Fibroblast of the aortic adventitia (primary cell): Measurements from ENCODE around the gene SDSL. TPM values are rescaled to one million over a fixed set of nuclear protein-coding genes. Genes with fewer than 3 reads are reported as not detected.

Experiments used
- DNase-seq: peaks from one replicate; pipeline ENCODE4 v3.0.0-alpha.2; 2010; ENCODE audit warnings: low read depth
- H3K4me3 ChIP-seq: 2 replicates; pipeline ENCODE4 v1.5.1; 2011; ENCODE audit warnings: low read depth, mild to moderate bottlenecking, control low read depth, low read length, moderate library complexity
- total RNA-seq: library from RNA; depleted of rRNA; stranded (reverse); fragments of >200 nt; gene quantifications from 2 replicates; pipeline ENCODE4 v1.2.3, GENCODE V29; 2012; ENCODE audit warnings: low replicate concordance
- TF ChIP-seq, protein P1 (sequence below): IDR thresholded peaks from 2 replicates; pipeline ENCODE4 v1.5.1; 2011; ENCODE audit warnings: mild to moderate bottlenecking, low read length, control low read depth, inconsistent platforms; ENCODE audit not compliant: insufficient read depth

SDSL gene
- total RNA-seq, 1 donor, result 1.9 TPM

DNA sequence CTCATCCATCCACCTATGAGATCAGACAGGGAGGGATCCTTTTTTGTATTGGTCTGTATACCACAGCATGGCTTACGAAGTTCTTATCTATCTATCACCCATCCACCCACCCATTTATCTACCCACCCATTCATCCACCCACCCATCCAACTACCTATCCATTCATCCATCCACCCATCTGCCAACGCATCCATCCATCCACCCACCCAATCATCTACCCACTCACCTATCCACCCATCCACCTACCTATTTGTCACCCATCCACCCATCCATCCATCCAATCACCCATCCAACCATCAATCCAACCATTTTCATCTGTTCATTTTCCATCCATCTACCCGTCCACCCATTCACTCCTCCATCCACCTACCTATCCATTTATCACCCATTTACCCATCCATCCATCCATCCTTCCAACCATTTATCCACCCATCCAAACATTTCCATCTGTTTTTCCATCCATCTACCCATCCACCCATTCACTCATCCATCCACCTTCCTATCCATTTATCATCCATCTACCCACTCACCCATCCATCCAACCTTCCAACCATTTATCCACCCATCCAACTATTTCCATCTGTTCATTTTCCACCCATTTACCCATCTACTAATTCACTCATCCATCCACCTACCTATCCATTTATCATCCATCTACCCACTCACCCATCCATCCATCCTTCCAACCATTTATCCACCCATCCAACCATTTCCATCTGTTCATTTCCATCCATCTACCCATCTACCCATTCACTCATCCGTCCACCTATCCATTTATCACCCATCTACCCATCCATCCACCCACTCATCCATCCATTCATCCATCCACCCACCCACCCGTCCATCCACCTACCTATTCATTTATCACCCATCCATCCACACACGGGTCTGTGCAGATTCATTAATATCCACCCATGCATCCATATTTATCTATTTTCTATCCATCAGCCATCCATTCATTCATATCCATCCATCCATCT, 31.8 kb upstream of the SDSL start:
- H3K4me3 ChIP-seq, result no peak overlapping the region
- TF ChIP-seq, protein P1, sequence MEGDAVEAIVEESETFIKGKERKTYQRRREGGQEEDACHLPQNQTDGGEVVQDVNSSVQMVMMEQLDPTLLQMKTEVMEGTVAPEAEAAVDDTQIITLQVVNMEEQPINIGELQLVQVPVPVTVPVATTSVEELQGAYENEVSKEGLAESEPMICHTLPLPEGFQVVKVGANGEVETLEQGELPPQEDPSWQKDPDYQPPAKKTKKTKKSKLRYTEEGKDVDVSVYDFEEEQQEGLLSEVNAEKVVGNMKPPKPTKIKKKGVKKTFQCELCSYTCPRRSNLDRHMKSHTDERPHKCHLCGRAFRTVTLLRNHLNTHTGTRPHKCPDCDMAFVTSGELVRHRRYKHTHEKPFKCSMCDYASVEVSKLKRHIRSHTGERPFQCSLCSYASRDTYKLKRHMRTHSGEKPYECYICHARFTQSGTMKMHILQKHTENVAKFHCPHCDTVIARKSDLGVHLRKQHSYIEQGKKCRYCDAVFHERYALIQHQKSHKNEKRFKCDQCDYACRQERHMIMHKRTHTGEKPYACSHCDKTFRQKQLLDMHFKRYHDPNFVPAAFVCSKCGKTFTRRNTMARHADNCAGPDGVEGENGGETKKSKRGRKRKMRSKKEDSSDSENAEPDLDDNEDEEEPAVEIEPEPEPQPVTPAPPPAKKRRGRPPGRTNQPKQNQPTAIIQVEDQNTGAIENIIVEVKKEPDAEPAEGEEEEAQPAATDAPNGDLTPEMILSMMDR, result no peak
- DNase-seq, result no peak

DNA sequence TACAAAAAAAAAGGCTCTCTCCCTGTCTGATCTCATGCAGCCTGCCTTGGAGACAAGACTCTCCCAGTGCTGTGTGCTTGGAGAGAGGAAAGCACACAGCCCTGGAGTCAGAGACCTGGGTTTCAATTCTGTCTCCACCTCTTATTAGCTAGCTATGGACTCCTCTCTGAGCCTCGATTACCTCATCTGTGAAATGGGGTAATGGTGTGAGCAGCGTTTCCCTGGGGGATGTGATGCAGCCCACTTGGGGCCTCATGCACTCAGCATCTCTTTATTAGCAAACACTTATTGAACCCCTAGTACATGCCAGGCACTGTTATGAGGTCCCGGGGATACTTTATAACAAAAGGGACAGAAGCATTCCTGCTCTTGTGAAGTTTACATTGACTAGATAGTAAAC, 31.0 kb upstream of the SDSL start:
- DNase-seq, result no peak
- TF ChIP-seq, protein P1, result no peak
- H3K4me3 ChIP-seq, result no peak overlapping the region

DNA sequence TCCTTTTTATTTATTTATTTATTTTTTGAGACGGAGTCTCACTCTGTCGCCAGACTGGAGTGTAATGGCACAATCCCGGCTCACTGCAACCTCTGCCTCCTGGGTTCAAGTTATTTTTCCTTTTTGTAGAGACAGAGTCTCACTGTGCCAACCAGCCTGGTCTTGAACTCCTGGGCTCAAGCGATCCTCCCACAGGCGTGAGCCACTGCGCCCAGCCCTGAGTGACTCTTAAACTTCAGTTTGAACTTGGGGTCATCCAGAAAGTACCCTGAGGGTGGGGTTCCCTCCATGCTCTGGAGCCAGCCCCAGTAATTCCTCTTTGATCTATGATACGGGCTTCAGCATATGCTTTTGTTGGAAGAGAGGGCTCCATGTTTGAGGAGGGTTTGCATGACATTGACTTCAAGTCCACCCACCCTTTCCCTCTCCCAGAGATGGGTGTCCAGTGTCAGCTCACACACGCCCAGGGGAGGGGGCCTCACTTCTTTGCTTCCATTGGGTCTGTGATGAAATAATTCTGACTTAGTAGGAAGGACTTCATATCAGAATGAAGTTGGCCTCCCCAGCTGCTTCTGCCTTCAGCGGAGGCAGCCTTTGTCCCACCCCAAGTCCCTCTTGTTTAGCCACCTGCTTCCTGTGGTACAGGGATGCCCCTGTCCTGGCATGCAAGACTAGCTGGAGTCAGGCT, 30.4 kb upstream of the SDSL start:
- no peak overlapping the region for H3K4me3 ChIP-seq
- TF ChIP-seq, protein P1, result no peak
- DNase-seq, result no peak

DNA sequence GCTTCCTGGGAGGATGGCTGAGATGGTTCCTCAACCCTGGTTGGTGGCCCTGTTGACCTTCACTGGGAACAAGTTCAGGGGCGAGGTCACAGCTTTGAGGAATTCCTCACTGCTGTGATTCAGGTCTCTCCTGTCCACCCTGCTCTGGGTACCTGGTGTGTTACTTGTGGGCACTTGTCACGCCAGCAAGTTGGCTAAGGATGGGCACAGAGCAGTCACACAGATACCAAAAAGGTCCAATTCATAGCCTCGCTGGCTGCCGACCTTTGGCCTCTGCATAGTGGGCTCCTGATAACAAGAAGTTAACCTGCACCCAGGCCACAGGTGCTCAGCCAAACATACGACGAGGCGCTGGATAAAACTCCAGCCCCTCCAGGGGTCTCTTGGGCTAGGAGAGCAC, 29.7 kb upstream of the SDSL start:
- no peak for DNase-seq
- H3K4me3 ChIP-seq, result no peak overlapping the region
- TF ChIP-seq, protein P1, result no peak

DNA sequence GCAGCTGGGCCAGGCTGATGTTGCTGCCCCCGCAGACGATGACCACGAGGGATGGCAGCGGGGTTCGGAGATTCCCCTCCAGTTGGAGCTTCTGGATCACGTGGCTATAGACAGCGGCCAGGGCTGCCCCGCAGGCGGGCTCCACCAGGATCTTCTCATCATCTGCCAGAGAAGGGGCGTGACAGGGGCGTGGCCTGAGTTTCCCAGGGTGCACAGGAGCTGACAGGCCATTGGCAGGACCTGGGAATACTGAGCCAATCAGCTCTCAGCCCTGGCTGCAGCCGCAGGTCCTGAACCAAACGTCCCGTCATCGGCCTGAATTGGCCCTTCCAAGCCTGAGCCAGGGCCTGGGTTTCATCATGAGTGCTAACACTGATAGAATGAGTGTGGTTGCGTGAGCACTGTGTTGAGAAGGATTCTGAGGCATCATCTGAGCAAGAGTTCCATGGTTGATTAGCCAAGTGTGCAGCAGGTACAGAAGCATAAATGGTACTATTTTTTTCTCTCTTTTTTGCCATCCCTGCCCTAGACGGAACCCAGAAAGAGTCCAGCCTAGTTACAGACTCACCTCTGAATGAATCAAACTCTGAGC, 29.1 kb upstream of the SDSL start:
- TF ChIP-seq, protein P1, result no peak
- no peak overlapping the region for H3K4me3 ChIP-seq
- peak; percentile 12 for DNase-seq

DNA sequence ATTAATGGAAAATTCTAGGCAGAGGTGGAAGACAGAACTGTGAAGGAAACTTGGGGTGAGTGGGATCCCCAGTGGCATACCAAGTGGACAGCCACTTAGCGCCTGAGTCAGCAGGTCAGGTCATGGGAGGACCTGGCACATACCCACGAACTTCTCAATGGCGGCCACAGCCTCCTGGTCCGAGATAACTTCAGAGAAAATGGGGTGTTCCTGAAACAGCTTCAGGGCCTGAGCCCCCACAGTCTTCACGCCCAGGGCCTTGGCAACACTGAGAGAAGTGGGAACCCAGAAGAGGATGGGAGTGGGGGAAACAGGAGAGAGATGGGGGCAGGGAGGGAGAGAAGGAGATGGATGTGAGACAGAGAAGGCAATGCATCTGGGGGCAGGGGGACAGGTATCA, 28.4 kb upstream of the SDSL start:
- no peak overlapping the region for H3K4me3 ChIP-seq
- DNase-seq, result no peak
- TF ChIP-seq, protein P1, result no peak
